Activated naive CD4-positive, alpha-beta T cell treated with Interleukin-2 at 50 U/mL for 16 hours (primary cell): ENCODE results near the gene POTEH.
"Not testable (repeated sequence)": the region's sequence is repeated elsewhere in the genome, so short reads cannot be mapped to it uniquely, and the experiment has no call there.

Experiments
- DNase-seq: peaks from one replicate; pipeline ENCODE4 v3.0.0-alpha.2; 2020

The POTEH gene

DNA sequence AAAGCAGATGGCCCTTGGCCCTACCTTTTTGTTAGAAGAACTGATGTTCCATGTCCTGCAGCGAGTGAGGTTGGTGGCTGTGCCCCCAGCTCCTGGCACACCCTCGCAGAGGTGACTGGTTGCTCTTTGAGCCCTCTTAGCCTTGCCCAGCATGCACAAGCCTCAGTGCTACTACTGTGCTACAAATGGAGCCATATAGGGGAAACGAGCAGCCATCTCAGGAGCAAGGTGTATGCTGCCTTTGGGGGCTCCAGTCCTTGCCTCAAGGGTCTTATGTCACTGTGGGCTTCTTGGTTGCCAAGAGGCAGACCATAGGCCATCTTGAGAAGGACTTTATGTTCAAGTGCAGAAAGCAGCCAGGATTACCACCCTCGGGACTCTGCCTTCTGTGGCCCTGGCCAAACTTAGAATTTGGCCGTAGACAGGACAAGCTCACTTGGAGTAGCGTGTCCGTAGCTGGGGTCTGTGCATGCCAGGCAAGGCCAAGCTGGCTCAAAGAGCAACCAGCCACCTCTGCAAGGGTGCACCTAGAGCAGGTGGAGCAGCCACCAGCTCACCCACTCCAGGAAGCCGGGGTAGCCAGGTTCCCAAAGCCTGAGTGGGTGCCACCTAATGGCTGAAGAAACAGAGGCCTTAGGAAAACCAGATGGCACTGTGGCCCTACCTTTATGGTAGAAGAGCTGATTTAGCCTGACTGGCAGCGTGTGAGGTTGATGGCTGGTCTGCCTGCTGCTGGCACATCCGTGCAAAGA is 48.5 kb downstream of the POTEH start:
- not testable (repeated sequence) for DNase-seq

DNA sequence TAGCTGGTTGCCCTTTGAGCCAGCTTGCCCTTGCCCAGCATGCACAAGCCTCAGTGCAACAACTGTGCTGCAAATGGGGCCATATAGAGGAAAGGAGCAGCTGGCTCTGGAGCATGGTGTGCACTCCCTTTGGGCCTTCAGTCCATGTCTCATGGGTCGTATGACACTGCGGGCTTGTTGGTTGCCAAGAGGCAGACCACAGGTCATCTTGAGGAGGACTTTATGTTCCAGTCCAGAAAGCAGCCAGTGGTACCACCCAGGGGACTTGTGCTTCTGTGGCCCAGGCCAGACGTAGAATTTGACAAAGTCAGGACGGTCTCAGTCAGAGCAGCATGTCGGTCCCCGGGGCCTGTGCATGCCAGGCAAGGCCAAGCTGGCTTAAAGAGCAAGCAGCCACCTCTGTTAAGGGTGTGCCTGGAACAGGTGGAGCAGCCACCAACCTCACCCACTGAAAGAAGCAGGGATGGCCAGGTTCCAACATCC is 49.1 kb downstream of the POTEH start:
- not testable (repeated sequence) for DNase-seq

DNA sequence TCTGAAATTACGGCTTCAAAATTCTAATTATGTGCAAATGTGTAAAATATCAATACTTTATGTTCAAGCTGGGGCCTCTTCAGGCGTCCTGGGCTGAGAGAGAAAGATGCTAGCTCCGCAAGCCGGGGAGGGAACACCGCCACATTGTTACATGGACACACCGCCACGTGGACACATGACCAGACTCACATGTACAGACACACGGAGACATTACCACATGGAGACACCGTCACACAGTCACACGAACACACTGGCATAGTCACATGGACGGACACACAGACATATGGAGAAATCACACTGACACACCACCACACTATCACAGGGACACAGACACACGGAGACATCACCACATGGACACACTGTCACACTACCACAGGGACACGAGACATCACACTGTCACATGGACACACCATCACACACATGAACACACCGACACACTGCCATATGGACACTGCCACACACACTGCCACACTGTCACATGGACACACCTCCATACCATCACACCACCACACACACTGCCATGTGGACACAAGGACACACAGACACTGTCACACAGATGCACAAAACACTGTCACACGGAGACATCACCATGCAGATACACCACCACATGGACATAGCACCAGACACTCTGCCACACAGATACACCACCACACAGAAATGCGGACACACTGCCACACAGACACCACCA is 58.0 kb downstream of the POTEH start:
- DNase-seq, result not testable (repeated sequence)

GRCh38 chr22:15749181-15749970 is 59.5 kb downstream of the POTEH start:
- DNase-seq, result not testable (repeated sequence)

DNA sequence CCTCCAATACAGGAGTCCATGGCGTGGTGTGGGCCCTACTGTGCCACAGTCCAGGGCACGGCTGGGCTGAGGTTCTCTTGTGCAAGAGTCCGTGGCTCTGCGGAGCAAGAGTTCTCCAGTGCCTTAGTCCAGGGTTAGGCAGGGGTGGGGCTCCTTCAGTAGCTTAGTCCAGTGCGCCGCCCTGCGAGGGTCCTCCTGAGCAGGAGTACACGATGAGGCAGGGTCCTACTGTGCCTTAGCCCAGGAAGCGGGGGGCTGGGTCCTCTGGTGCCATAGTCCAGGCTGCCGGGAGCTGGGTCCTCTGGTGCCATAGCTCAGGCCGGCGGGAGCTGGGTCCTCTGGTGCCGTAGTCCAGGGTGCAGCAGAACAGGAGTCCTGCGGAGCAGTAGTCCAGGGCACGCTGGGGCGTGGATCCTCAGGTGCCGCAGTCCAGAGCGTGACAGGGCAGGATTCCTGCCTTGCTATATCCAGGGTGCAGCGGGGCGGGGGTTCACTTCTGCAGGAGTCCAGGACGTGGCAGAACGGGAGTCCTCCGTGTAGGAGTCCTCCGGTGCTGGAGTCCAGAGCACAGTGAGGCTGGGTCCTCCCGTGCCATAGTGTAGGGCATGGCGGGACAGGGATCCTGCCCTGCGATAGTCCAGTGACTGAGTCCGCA is 69.7 kb downstream of the POTEH start:
- DNase-seq, result not testable (repeated sequence)

DNA sequence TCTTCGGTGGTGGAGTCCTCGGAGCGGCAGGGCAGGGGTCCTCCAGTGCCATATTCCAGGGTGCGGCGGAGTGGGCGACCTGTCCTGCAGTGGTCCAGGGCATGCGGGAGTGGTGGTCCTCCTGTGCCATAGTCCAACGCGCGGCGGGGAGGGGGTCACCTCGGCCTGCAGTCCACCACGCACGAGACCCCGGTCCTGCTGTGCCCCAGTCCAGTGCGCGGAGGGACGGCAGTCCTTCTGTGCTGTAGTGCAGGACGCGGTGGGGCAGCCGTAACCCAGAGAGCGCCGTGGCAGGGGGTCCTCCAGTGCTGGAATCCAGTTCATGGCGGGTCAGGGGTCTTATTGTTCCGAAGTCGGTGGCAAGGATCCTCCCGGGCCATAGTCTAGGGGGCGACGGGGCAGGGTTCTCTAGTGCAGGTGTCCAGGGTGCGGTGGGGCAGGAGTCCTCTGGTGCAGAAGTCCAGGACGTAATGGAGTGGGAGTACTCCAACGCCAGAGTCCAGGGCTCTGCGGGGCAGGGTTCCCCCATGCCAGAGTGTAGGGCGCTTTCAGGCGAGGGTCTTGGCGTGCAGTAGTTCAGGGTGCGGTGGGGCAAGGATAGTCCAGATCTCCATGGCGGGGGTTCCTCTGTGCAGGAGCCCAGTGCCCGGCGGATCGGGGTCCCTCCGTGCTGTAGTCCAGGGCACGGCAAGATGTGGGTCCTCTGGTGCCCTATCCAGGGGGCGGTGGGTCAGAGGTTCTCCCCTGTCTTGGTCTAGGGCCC is 70.7 kb downstream of the POTEH start:
- not testable (repeated sequence) for DNase-seq

GRCh38 chr22:15761151-15761777 is 71.4 kb downstream of the POTEH start:
- DNase-seq, result not testable (repeated sequence)

GRCh38 chr22:15763559-15763958 is 73.7 kb downstream of the POTEH start:
- not testable (repeated sequence) for DNase-seq
